Fibroblast of skin of right quadriceps (primary cell): ENCODE data around the gene FIBCD1.

Experiments used
- DNase-seq: peaks from one replicate; pipeline ENCODE4 v3.0.0-alpha.2; 2013

The FIBCD1 gene

GRCh38 chr9:130938652-130939404 lies at the start of gene FIBCD1:
FIBCD1 (minus strand) TSS chr9:130939247; CDS start chr9:130938607, 640 bp downstream.
- DNase-seq, result peak; percentile 23

- DNase-seq, result no peak
Observed at GRCh38 chr9:130988400-130988747, 49.3 kb upstream of the FIBCD1 start.

- DNase-seq, result no peak
Observed at GRCh38 chr9:130987738-130988399, 48.8 kb upstream of the FIBCD1 start.

- DNase-seq, result no peak
Observed at GRCh38 chr9:130987054-130987453, 48.0 kb upstream of the FIBCD1 start.

- DNase-seq, result no peak
Observed at GRCh38 chr9:130986356-130986965, 47.4 kb upstream of the FIBCD1 start.

- DNase-seq, result no peak
Observed at GRCh38 chr9:130985606-130986162, 46.6 kb upstream of the FIBCD1 start.

GRCh38 chr9:130985029-130985428 lies 46.0 kb upstream of the FIBCD1 start:
- no peak for DNase-seq

GRCh38 chr9:130984521-130984920 lies 45.5 kb upstream of the FIBCD1 start:
- no peak for DNase-seq

GRCh38 chr9:130983970-130984369 lies 44.9 kb upstream of the FIBCD1 start:
- DNase-seq, result no peak

- DNase-seq, result no peak
Observed at GRCh38 chr9:130983359-130983670, 44.3 kb upstream of the FIBCD1 start.

GRCh38 chr9:130982636-130983358 lies 43.8 kb upstream of the FIBCD1 start:
- DNase-seq, result no peak

GRCh38 chr9:130981756-130982137 lies 42.7 kb upstream of the FIBCD1 start:
- no peak for DNase-seq

GRCh38 chr9:130981002-130981755 lies 42.1 kb upstream of the FIBCD1 start:
- DNase-seq, result no peak

GRCh38 chr9:130980526-130980925 lies 41.5 kb upstream of the FIBCD1 start:
- no peak for DNase-seq

- DNase-seq, result no peak
Observed at GRCh38 chr9:130979591-130980385, 40.7 kb upstream of the FIBCD1 start.

- no peak for DNase-seq
Observed at GRCh38 chr9:130977811-130978221, 38.8 kb upstream of the FIBCD1 start.

- no peak for DNase-seq
Observed at GRCh38 chr9:130975932-130976841, 37.1 kb upstream of the FIBCD1 start.

- no peak for DNase-seq
Observed at GRCh38 chr9:130975156-130975555, 36.1 kb upstream of the FIBCD1 start.

GRCh38 chr9:130974697-130975096 lies 35.6 kb upstream of the FIBCD1 start:
- no peak for DNase-seq

- DNase-seq, result no peak
Observed at GRCh38 chr9:130973686-130974281, 34.7 kb upstream of the FIBCD1 start.
